GM12892 (cell line): Measurements from ENCODE around the gene SCAMP2.

Source experiments
- DNase-seq: peaks from one replicate; pipeline ENCODE4 v3.0.0; 2011; ENCODE audit not compliant: insufficient read length
- FAIRE-seq: peaks from 2 replicates; lab custom pipeline; 2011; peaks lifted over from hg19 to GRCh38; lab: Jason Lieb, UNC
- POLR2A ChIP-seq: IDR thresholded peaks from 2 replicates; pipeline ENCODE4 v1.6.1; 2011; ENCODE audit warnings: low read depth, low read length, control low read depth
- POLR2AphosphoS5 ChIP-seq: IDR thresholded peaks from 2 replicates; pipeline ENCODE4 v1.6.1; 2011; ENCODE audit warnings: low read depth, low read length, control low read depth
- TAF1 ChIP-seq: IDR thresholded peaks from 2 replicates; pipeline ENCODE4 v1.6.1; 2011; ENCODE audit warnings: low read depth, mild to moderate bottlenecking, control low read depth, low read length, borderline replicate concordance

The SCAMP2 gene

DNA sequence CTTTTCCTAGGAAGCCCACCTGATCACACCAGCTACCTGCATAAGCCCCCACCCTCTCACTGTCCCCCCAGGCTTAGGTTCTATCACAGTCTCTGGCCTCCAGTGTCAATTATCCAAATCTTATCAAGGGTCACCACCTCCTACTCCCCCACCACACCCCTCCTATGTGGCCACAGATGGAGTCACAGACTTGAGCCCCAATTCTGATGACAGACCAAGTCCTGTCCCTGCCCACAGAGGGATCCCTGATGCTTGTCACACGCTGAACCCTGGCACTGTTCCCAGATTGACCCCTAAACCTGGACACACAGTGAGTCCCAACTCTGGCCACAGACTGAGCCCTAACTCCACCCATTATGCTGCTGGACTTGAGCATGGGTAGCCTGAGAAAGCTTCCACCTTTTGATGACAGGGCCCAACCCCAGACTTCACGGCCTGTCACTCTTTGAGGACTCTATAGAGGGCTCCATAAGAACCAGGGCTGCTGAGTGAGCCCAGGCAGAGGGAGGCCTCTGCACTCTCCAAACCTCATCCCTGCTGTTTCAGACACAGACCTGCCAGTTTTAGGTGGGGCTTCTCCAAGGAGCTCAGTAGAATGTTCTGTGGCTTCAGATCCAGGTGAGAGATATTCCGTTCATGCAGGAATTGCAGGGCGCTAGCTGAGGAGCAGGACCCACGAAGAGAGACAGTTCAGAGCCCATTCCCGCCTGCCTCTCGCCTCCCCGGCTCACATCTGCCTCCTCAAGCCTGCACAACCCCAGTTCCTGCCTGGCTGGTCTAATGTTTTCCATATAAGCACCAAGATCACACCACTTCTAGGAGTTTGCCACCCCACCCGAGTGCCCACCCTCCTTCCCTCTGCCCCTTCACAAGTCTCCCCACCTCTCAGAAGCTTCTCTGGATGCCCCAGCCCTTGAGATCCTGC lies 32.1 kb downstream of the SCAMP2 start:
- no peak for FAIRE-seq
- no peak for TF ChIP-seq POLR2A
- no peak for TF ChIP-seq POLR2AphosphoS5
- TF ChIP-seq TAF1, result no peak
- no peak for DNase-seq

DNA sequence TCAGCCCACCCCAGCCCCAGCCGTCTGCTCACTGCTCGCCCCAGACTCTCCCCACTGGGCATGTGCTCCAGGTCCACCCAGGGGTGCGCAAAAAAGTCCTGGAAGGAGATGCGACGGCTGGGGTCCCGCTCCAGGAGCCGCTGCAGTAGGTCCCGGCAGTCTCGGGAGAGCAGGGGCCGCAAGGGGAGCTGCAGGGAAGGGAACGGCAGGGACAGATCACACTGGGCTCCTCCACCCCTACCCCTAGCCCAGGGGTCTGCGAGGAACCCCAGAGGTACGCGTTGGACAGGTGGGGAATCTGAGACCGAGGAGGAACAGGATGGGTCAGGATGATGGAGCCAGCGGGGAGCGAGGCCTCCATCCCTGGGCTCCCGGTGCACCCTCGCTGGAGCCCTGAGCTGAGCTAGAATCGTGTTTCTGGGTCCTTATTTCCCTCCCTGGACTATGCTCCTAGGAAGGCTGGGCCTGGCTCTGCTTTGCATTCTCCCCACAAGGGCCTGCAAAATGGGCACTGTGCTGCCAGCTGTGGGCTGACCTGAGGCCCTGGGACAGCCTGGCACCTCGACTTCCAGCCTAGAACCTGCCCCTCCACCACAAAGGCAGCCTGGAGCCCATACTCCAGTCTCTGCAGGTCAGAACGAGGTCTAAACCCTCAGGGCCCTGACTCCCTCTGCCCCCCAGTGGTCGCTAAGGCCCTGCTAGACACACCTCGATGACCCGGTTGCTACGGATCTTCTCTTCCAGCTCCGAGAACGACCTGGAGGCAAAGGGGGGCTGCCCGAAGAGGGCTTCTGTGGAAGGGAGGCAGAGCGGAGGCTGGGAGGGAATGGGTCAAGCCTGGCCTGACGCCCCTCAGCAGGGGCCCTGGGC lies 33.4 kb downstream of the SCAMP2 start:
- no peak for FAIRE-seq
- TF ChIP-seq TAF1 (no peak), POLR2AphosphoS5 (no peak), POLR2A (no peak)
- no peak for DNase-seq

- FAIRE-seq, result no peak
- no peak for DNase-seq
- no peak for TF ChIP-seq POLR2AphosphoS5
- no peak for TF ChIP-seq POLR2A
- no peak for TF ChIP-seq TAF1
These were observed 34.2 kb downstream of the SCAMP2 start for GRCh38 chr15:74838746-74839525.

DNA sequence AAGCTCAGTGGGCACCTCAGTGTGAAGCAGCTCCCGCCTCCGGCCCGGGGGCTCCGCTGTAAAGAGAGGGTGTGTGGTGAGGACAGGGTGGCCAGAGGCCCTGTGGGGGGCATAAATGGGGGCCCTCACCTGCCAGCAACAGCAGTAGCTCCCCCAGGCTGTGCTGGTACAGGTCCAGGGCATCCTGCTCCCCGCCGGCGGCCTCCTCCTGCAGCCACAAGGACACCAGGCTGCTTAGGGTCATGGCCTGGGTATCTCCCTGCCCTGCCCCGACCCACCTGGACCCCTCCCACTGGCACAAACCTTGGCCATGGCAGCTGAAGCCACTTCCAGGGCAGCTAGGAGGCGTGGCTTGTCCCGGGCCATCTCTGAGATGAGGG lies 35.0 kb downstream of the SCAMP2 start:
- DNase-seq, result no peak
- TF ChIP-seq TAF1 (no peak), POLR2AphosphoS5 (no peak), POLR2A (no peak)
- FAIRE-seq, result no peak

GRCh38 chr15:74837482-74838136 lies 35.6 kb downstream of the SCAMP2 start:
- no peak for TF ChIP-seq POLR2A
- no peak for TF ChIP-seq TAF1
- TF ChIP-seq POLR2AphosphoS5, result no peak
- no peak for DNase-seq
- no peak for FAIRE-seq

DNA sequence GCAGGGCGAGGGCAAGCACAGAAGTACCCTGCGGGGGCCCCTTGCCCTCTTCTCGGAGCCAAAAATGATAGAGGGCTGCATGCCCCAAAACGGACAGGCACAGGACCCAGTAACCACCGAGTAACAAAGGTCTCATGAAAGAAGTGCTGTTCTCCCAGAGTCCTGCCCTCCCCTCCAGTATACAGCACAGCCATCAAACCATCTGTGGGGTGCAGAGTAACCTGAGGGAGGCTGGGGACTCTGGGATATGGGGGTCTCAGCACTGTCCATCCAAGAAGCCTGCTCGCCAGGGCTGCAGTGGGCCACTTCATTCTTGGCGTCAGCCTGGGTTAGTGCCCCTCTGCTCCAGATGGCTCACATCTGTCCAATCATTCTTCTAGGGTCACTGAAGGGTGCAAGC lies 36.3 kb downstream of the SCAMP2 start:
- DNase-seq (no peak), FAIRE-seq (no peak)
- TF ChIP-seq TAF1, result no peak

- DNase-seq, result peak; percentile 60
- TF ChIP-seq POLR2AphosphoS5, result no peak
- no peak for TF ChIP-seq POLR2A
- TF ChIP-seq TAF1, result no peak
- peak; percentile 62 for FAIRE-seq
These were observed 37.8 kb downstream of the SCAMP2 start for GRCh38 chr15:74835312-74835823.

GRCh38 chr15:74833376-74834107 lies 39.6 kb downstream of the SCAMP2 start:
- no peak for TF ChIP-seq POLR2A
- TF ChIP-seq POLR2AphosphoS5, result no peak
- no peak for TF ChIP-seq TAF1
- no peak for FAIRE-seq
- no peak for DNase-seq

DNA sequence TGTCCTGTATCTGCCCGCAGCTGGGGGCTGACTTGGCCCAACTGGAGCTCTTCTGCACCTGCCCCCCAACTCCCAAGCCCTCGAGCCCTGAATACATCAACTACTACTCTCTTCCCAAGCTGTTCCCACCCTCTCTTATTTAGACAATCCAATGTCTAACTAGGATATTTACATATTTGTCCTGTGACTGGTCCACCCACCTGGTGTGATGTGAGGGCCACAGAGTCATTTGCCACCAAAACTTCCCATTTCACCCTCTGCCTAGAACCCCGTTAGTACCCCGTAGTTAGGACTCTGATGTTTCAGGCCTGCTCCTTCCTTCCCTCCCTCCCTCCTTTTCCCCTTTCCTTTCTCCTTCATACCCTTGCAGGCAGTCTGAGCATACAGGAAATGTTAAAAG lies 40.3 kb downstream of the SCAMP2 start:
- TF ChIP-seq POLR2A (no peak), POLR2AphosphoS5 (no peak), TAF1 (no peak)
- no peak for FAIRE-seq
- no peak for DNase-seq

GRCh38 chr15:74831813-74832495 lies 41.2 kb downstream of the SCAMP2 start:
- TF ChIP-seq POLR2A, result no peak
- TF ChIP-seq TAF1, result no peak
- no peak for TF ChIP-seq POLR2AphosphoS5
- FAIRE-seq (no peak), DNase-seq (no peak)
